GM19035 (cell line): ENCODE measurements around the gene CDH23.

Source experiments
- ATAC-seq: cut with Tn5 transposase; IDR thresholded peaks from one replicate; pipeline ENCODE4 v1.9.1; 2021; ENCODE audit not compliant: unreplicated experiment

CDH23 gene

DNA sequence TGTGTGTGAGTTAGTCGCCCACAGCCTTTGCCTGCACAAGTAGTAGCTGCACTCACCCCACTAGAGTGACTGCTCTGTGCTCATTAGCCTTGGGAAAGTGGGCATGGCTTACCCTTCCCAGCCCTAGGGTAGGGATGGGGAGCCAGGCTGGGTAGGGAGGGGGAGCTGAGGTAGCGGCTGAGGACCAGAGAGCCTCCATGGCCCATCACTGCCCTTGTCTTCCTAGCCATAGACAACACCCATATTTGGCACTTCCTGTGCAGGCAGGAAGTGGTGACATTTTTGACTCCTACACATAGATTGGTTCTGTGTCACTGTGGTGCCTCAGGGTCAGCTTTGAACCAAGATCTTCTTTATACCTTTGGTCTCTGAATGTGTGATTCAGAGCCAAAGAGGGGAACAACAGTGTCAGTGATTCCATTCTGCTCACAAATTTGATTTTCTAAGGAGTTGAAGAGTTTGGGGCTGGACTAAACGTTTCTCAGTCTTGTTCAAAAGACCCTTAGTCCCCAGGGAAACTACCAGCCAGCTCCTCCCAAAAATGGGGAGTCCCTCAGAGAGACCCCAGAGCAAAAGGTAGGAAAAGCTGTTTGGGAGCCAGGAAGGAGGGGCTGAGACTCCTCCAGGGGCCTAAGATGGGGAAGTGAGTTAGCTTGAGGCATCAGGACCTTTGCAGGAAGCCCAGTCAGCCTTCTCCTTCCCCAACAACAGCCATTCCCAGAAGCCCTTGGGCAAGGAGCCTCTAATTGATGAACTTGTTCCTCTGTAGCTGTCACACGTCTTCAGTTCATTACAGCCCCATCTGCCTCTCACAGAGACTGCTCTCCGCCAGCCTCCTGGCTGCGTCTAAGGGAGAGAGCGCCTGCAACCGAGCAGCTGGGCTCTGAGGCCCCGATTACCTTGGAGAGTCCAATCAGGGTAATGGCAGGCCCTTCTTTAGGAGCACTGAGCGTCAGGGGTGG, 135.0 kb downstream of the CDH23 start:
- ATAC-seq: no peak

DNA sequence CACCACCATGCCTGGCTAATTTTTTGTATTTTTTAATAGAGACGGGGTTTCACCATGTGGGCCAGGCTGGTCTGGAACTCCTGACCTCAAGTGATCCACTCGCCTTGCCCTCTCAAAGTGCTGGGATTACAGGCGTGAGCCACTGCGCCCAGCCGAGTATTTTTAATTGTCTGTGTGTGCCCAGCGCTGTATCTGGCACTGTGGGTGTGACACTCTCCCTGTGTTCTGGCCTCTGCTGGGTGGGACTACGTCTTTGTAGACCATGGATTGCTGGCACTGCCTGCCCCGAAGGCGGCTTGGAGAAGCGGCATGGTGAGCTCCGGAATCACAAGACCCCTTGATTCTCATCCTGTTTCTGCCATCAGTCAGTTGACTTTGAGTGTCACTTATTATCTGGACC, 136.2 kb downstream of the CDH23 start:
- no peak for ATAC-seq

DNA sequence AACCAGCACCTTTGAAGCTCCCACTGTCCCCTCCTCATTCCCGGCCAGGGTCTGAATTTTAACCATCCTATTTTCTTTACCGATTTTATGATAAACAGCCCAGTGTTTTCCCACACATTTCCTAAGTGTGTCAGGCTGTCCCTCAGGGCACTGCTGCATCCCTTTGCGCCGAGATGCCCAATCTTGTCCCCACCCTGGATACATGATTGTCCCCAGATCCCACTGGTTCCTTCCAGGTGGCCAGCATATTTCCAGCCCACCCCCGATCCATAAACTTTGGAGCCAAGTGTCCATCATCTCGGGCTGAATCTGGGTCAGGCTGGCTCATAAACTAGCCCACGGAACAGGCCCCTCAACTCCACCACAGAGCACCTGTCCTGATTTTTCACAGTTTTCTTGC, 137.2 kb downstream of the CDH23 start:
- ATAC-seq: no peak

DNA sequence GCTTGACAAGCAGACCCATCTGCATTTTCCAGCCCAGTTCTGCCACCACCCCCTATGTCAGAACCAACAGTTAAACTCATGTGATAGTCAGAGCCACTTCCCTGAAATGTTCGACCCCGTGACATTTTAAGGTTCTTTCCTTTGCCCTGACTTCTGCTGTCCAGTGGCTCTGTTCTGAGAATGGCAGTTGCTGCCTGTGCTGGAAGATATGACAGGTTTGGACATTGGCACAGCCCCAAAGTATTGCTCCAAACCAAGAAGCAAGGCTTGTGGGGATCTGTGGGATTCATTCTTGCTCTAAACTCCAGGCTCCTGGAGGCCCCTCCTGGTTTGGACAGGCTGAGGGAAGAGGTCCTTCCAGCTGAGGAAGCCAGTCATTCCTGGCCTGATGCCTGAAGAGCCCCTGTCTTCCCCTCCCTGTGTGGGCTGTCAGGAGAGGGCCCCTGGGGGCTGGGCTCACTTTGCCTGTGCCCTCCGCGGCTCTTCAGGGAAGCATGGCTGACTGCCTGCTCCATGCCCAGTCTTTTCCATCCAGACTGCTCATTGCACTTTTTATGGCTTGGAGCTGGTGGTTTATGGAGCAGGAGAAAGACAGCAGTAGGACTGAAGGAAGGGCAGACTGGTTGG, 138.0 kb downstream of the CDH23 start:
- no peak for ATAC-seq

DNA sequence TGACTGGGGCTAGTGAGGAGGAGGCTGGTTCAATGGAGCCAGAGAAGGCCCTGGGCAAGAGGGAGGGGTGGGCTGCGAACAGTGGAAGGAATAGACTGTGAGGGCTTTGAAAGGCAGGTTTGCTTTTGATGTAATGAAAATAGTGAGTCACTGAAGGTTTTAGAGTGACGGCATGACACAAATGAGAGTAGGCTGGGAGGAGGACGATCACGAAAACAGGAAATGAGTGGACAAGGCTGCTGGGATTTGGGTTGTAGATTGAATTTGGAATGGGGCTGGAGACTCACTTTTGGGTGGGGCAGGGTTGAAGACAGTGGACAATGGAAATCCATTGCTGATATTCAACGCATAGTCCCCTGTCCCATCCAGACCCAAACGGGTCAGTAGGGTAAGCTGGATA, 139.6 kb downstream of the CDH23 start:
- no peak for ATAC-seq

DNA sequence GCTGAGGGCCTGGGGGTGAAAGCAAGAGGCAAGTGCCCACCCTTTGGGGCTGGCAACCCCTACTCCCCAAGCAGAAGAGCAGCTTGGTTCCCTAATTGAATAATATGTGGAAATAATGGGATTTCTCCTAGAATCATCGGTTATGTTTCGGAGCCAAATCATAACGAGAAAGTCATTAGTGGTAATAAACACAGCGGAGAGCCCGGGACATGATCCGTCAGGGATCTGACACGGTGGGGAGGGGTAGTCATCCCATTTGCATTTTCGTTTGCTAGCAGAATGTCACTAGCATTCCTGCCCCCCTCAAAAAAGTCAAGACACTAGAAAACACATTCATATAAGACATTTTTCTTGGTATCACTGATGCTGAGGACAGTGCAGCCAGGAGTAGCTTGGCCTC, 140.4 kb downstream of the CDH23 start:
- no peak for ATAC-seq

DNA sequence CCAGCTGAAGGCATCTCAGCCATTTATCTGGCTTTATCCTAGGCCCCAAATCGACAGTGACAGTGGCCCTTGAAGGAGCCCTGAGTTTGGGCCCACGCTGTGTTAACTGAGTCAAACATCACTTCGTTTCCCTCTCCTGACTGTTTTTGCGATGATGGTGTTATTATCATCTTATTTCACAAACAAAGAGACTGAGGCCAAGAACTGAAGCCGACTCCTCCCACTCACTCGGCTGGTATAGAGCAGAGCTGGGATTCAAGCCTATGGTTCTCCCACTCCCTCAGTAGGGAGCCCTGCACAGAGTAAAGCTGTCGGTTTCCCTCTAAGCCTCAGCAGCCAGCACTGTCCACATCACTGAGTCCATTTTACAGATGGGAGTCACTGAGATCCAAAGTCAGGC, 141.0 kb downstream of the CDH23 start:
- ATAC-seq: no peak

DNA sequence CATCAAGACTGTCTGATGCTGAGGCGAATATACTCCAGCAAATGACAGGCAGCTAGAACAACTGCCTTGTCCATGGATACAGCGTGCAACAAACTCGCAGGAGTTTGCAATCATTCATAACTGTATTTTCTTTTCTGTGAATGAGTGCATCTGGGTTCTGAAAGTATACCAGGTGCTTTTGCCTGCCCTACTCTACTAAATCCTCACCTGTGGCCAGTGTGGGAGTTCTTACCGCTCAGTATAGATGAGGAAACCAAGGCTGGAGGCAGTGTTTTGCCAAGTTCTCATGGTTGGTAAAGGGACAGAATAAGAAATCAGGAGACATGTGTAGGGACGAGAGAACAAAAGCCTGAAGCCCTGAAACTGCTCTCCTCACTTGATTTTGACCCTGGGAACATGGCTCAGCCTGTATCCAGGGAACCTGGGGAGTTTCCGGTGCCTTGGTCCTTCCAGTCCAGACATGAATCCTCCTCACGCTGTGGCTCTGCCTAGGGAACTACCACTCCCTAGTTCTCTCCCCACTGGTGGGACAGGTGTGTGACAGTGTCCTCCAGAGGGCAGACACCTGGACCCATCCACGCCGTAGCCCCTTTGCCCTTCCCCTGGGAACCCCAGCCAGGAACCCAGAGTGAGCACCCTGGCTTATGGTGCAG, 142.0 kb downstream of the CDH23 start:
- ATAC-seq: no peak

DNA sequence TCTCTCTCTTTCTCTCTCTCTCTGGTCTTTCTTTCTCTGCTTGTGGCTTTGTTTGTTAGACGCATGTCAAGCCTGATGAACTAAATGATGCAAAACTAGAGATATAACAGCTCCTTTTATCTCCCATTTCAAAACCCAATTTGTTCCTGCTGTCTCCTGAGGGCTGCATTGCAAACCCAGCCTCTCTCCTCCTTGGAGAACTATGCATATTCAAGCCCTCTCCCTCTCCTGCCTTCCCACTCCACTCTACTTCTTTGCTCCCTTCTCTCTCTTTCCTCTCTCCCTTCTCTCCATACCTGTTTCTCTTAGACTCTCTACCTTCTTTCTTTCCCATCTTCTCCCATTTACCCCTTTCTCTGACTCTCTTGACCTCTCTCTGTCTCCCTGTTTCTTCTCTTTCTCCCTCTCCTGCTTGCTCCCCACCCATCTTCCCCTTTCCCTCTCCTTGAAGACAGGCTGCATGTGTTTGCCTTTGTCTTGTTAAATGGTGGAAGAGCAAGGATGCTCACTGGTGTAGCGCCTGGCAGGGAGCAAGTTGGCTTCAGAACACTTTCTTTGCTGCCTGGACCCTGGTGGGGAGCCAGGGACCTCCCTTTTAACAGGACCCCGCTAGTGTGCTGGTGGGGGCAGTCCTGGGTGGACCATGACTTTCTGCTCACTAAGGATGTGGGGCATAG, 142.9 kb downstream of the CDH23 start:
- no peak for ATAC-seq

DNA sequence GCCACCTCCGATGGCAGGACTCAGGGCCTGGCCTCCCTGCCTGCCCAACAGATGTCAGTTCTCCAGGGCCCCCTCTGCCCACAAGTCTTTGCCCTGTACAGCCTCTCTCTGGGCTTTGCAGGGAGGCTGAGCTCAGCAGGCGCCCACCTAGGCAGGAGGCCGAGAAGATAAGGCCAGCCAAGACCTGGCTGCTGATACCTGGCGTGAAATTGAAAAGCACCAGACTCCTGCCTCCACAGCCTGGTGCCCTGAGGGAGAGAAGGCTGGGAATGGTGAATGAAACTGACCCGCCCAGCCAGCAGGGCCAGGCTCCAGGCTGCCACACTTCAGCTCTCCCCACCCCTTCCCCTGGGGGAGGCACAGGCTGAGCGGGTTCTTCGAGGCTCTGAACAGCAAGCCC, 145.8 kb downstream of the CDH23 start:
- ATAC-seq: no peak

DNA sequence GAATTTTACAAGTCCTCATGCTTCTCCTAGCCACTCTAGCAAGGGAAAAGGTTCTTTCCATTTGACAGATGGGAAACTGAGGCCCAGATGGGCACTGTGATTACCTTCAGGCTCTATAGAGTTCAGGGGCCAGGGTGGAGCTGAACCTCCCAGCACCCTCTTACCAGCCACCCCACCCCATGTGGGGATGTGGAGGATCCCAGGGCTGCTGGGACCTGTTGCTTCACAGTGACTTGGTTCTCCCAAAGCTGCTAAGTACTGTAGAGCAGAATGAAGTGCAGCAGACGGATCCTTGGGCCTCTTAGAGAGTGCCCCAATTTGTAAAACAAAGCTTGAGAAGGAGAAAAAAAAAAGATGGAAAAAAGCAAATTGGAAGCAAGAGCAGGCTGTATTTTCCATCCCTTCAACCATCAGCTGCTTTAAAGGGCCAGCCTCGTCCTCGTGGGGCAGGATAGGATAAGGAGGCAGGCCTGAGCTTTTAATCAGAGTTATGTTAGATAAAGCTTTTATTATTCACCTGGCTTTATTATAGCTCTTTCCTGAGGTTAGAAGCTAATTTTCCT, 147.0 kb downstream of the CDH23 start:
- ATAC-seq: no peak

DNA sequence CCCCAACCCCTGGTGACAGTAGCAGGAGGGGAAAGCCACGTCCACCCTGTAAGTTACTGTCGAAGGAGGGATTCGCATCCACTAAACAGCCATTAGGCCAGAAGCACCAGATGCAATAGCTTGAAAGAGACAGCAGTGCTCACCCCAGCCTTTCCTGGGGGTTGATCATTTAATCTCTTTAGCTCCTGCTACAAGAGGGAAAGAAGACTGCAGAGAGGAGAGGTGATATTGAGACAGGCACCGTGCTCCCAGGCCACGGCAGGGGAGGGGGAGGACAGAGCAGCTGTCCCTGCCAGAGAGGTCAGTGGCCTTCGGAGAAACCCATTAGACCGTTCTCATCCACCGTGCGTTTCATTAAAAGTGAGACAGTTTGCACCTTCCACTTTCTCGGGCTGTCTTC, 148.3 kb downstream of the CDH23 start:
- ATAC-seq: no peak

DNA sequence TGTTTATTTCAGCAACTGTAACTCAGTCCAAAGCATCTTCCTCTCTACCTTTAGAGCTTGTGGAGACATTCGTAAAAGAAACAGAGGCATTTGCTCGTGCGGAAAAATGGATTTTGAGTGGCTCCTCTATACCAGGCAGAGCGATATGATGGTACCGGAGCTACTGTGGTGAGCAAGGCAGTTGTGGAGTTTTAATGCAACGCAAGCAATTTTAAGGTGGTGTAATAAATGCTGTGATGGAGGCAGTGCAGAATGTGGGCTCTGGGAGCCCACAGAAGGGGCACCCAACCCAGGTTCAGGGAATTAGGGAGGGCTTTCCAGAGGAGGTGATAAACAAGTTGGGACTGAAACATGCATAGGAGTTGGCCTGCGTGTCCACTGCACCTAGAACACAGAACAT, 149.5 kb downstream of the CDH23 start:
- no peak for ATAC-seq

DNA sequence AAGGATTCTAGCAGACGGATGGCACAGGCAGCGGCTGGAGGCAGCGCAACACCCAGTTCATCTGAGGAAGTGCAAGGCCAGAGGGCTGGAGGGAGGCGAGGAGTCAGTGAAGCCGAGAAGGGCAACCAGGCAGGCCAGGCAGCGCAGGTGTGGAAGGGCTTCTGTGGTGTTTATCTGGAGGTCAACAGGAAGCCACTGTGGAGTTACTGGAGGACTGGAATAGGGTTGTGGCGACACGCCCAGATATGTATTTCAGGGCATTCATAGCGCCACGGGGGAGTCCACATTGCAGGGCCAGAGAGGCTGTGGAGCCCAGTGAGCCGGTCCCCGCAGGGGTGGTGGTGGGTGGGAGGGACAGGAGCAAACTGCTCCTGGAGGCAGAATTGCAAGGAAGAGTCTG, 150.6 kb downstream of the CDH23 start:
- ATAC-seq: no peak

DNA sequence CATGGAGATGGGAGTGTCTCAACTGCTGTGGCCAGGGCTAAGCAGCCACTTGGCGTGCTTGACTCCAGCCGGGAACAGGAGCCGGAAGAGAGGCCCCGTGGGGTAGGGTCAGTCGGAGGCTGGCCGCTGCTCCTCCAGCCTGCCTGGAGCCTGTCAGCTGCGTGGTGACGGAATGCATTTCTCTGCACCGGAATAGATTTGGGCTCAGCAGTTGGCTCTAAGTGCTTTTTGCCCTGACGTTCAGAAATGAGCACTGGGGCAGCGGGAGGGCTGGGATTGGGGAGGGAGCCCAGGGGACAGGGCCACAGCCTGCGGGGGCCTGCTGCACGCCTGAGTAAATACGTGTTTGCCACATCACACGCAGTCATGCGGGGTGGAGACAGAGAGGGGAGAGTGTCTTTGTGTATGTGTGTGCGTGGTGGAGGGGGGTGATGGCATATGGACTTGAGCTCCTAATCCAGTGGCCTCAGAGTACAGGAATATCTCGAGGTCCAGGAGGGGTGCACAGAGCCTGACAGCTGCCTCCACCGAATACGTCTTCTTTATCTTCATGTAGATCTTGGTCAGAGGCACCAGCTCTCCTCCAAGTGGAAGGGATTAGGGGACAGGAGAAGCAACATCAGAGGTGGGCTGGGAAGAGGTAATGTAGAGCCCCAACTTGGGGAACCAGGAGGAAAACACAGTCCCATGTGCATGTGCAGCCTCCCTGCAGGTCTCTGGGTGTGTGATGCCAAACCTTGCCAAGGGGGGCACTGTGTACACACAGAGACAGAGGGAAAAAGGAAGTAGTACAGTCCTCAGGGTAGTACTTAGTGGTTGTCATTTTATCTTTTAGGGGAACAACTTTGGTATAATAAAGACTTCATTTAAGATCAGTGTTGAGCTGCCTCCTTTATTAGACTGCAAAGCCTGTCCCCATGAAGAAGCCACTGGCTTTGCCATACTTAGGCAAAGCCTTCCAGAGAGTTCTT, 151.4 kb downstream of the CDH23 start:
- ATAC-seq: no peak

DNA sequence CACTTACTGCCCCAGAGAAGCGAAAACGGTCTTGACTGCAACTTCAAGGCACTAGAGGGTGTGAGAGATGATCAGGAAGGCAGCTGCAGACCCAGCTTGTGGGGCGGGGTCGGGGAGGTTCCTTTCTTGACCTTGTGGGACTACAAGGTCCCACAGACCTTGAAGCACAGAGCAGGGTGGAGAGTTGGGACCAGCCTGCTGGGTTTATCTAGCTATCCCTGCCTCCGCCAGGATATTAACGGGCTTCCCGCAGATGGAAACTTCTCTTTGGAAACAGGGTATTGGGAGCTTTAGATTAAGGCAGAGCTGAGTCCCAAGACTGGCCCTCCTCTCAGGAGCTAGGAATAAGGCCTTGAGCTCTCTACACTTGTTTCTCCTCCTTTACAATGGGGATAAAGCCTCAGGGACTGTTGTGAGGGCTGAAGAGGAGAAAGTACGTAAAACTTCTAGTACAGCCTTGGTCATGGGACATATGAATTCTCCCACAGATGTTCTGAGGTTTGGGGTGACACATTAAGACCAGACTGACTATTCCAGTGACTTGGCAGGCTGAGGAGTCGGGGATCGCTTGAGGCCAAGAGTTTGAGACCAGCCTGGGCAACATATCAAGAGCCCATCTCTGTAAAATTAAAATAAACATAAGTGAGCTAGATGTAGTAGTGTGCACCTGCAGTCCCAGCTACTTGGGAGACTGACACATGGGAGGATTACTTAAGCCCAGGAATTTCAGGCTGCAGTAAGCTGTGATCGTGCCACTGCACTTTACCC, 153.2 kb downstream of the CDH23 start:
- no peak for ATAC-seq

DNA sequence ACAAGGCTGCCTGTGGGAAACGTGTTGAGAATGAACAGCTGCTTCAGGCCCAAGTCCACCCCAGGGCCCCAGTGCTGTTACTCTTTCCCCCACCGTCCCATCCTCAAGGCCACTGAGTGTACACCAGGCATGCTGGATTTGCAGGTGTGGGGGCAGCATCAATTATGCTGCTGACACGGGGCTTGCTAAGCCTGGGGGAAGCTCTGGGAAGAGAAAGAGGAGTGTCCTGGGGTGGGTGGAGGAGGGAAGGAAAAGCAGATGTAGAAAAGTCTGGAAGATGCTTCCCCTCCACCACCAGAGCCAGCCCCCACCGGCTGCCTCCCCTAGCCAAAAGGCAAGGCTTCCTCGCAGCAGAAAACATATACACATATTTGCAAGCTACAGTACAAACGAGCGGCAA, 153.9 kb downstream of the CDH23 start:
- ATAC-seq: no peak

DNA sequence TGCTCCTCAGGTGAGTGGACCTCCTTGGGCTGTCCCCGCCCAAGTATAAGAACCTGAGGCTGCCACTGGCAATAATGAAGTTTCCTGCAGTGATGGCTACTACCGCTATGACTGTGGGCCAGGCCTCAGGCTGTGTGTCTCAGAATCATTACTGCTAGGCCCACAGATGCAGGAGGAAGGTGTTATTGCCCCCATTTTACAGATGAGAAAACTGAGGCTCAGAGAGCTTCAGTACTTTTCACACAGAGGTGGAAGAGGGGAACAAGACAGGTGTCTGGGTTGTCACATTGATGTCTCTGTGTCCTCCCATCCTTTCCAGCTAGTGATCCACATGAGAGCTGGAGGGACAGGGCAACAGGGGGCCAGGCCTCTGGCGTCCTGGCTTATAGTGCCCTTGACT, 155.2 kb downstream of the CDH23 start:
- ATAC-seq: no peak

DNA sequence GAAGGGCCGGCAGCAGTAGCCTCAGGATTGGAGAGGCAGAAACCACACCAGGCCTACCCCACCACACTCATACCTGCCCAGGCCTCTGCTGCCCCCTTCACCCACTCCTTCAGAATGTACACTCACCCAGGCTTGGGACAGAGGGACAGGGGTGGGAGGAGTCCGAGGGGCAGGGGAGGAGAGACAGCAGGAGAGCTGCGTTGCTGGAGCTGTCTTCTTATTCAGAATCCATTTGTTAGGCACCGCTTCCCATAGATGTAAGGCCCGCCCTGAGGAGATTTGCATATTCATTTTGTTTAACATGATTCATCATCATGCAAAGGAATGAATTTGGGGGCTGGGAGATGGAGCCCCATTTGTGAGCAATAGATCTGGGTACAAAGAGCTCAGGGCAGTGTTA, 156.7 kb downstream of the CDH23 start:
- ATAC-seq: no peak
